Trophoblast cell (in vitro differentiated cells and primary cell): ENCODE data around the gene FLT3.
"Not testable (repeated sequence)": the region's sequence is repeated elsewhere in the genome, so short reads cannot be mapped to it uniquely, and the experiment has no call there.

Experiments used
- DNase-seq, 2 donors: peaks; one replicate each; pipeline ENCODE4 v3.0.0-alpha.2; 2016
- H2AFZ ChIP-seq: 2 replicates; pipeline ENCODE4 v1.6.1; 2013; ENCODE audit warnings: low read length, moderate library complexity, mild to moderate bottlenecking; ENCODE audit not compliant: insufficient read depth, poor library complexity
- H2AK5ac ChIP-seq: 2 replicates; pipeline ENCODE4 v1.6.1; 2013; ENCODE audit warnings: mild to moderate bottlenecking, low read length
- H2BK120ac ChIP-seq: 2 replicates; pipeline ENCODE4 v1.6.1; 2013; ENCODE audit warnings: low read length, mild to moderate bottlenecking, moderate library complexity; ENCODE audit not compliant: insufficient read depth, poor library complexity
- H2BK12ac ChIP-seq: 2 replicates; pipeline ENCODE4 v1.6.1; 2013; ENCODE audit warnings: mild to moderate bottlenecking, low read length, moderate library complexity
- H2BK5ac ChIP-seq: 2 replicates; pipeline ENCODE4 v1.6.1; 2013; ENCODE audit warnings: low read length, low read depth, moderate library complexity, mild to moderate bottlenecking; ENCODE audit not compliant: poor library complexity
- H3K14ac ChIP-seq: 2 replicates; pipeline ENCODE4 v1.6.1; 2013; ENCODE audit warnings: mild to moderate bottlenecking, low read length
- H3K18ac ChIP-seq: 2 replicates; pipeline ENCODE4 v1.6.1; 2013; ENCODE audit warnings: mild to moderate bottlenecking, low read length
- H3K23ac ChIP-seq: 2 replicates; pipeline ENCODE4 v1.6.1; 2013; ENCODE audit warnings: low read length
- H3K27ac ChIP-seq: 2 replicates; pipeline ENCODE4 v1.5.1; 2013; ENCODE audit warnings: low read depth, mild to moderate bottlenecking, inconsistent platforms, low read length, moderate library complexity
- H3K27me3 ChIP-seq: 2 replicates; pipeline ENCODE4 v1.6.1; 2013; ENCODE audit warnings: inconsistent platforms, mild to moderate bottlenecking, low read length, moderate library complexity; ENCODE audit not compliant: insufficient read depth
- H3K36me3 ChIP-seq, 2 experiments: 1 replicate in 1 of 2; 2 replicates in 1 of 2; pipeline ENCODE4 v1.6.1; 2013; ENCODE audit warnings: low read length in 2 of 2, mild to moderate bottlenecking in 2 of 2, moderate library complexity in 1 of 2; ENCODE audit not compliant: insufficient read depth in 2 of 2, control insufficient read depth in 1 of 2
- H3K4ac ChIP-seq: 2 replicates; pipeline ENCODE4 v1.6.1; 2013; ENCODE audit warnings: low read depth, mild to moderate bottlenecking, low read length, moderate library complexity
- H3K4me1 ChIP-seq, 2 experiments: 1 replicate in 1 of 2; 2 replicates in 1 of 2; pipeline ENCODE4 v1.6.1; 2013; ENCODE audit warnings: low read length in 2 of 2, mild to moderate bottlenecking in 2 of 2, moderate library complexity in 1 of 2; ENCODE audit not compliant: insufficient read depth in 2 of 2, control insufficient read depth in 1 of 2
- H3K4me2 ChIP-seq: 2 replicates; pipeline ENCODE4 v1.6.1; 2013; ENCODE audit warnings: inconsistent platforms, mild to moderate bottlenecking, low read length, moderate library complexity
- H3K4me3 ChIP-seq: 2 replicates; pipeline ENCODE4 v1.5.1; 2013; ENCODE audit warnings: mild to moderate bottlenecking, low read depth, low read length, inconsistent platforms
- H3K79me1 ChIP-seq: one replicate; pipeline ENCODE4 v1.6.1; 2013; ENCODE audit warnings: low read length
- H3K79me2 ChIP-seq: 2 replicates; pipeline ENCODE4 v1.6.1; 2013; ENCODE audit warnings: low read length, mild to moderate bottlenecking; ENCODE audit not compliant: control insufficient read depth, insufficient read depth, poor library complexity
- H3K9ac ChIP-seq: 2 replicates; pipeline ENCODE4 v1.6.1; 2013; ENCODE audit warnings: mild to moderate bottlenecking, low read length
- H3K9me3 ChIP-seq: 2 replicates; pipeline ENCODE4 v1.6.1; 2013; ENCODE audit warnings: low read depth, mild to moderate bottlenecking, control low read depth, inconsistent platforms, low read length; ENCODE audit not compliant: insufficient read depth
- H4K12ac ChIP-seq: 2 replicates; pipeline ENCODE4 v1.6.1; 2013; ENCODE audit warnings: low read depth, mild to moderate bottlenecking, low read length, moderate library complexity
- H4K8ac ChIP-seq: 2 replicates; pipeline ENCODE4 v1.6.1; 2013; ENCODE audit warnings: low read depth, mild to moderate bottlenecking, low read length, moderate library complexity
- H4K91ac ChIP-seq: one replicate; pipeline ENCODE4 v1.6.1; 2013; ENCODE audit warnings: low read depth, mild to moderate bottlenecking, low read length, moderate library complexity
- WGBS: extraction: QIAGEN DNeasy Blood & Tissue Kit; methylation state at CpG from one replicate; pipeline ENCODE4 v1.1.7; 2013; ENCODE audit warnings: missing lambda C conversion rate; ENCODE audit not compliant: insufficient read length, insufficient coverage; ENCODE audit errors: extremely low coverage; 5-methylcytosine and 5-hydroxymethylcytosine counted together

FLT3 gene

DNA sequence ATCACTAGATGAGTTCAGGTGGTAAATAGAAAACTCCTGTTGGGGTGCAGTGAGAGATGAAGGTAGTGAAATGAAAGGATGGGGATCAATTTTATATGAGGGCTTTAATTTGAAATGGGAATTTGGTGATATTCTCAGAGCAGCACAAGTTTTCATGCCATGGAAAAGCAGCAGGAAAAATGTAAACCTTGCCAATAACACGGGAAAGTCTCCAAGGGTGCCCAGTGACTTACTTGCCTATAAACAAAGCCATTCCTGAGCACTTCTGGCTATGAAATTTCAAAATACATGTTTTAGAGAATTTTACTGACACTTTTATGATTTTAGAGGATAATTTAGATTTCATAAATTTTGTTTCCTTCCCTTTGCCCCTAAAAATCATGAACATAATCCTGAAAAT, 16.4 kb upstream of the FLT3 start:
- no peak overlapping the region for H3K4ac ChIP-seq
- no peak overlapping the region for H4K8ac ChIP-seq
- H2BK5ac ChIP-seq: no peak overlapping the region
- no peak overlapping the region for H3K27ac ChIP-seq
- no peaks in the 10 kb centered on the region for H3K4me1 ChIP-seq
- no peaks in the 10 kb centered on the region for H3K9me3 ChIP-seq
- H2BK12ac ChIP-seq: no peak overlapping the region
- no peak for DNase-seq
- H4K91ac ChIP-seq: no peak overlapping the region
- no peaks in the 10 kb centered on the region for H3K27me3 ChIP-seq
- H2AK5ac ChIP-seq: no peak overlapping the region
- no peak overlapping the region for H2BK120ac ChIP-seq
- H3K79me1 ChIP-seq: no peaks in the 10 kb centered on the region
- no peak overlapping the region for H3K18ac ChIP-seq
- H3K4me2 ChIP-seq: no peak overlapping the region
- no peak overlapping the region for H3K14ac ChIP-seq
- no peaks in the 10 kb centered on the region for H3K79me2 ChIP-seq
- H3K36me3 ChIP-seq: no peaks in the 10 kb centered on the region
- H3K4me3 ChIP-seq: no peak overlapping the region
- H2AFZ ChIP-seq: no peak overlapping the region
- WGBS: no CpG with 5 or more reads among the region's 1 CpG
- H3K23ac ChIP-seq: no peak overlapping the region
- no peak overlapping the region for H3K9ac ChIP-seq
- no peak overlapping the region for H4K12ac ChIP-seq

- no peaks in the 10 kb centered on the region for H3K36me3 ChIP-seq
- no peak overlapping the region for H3K4me2 ChIP-seq
- H4K12ac ChIP-seq: no peak overlapping the region
- no peak overlapping the region for H2AK5ac ChIP-seq
- no peak for DNase-seq
- no peak overlapping the region for H3K23ac ChIP-seq
- H3K9me3 ChIP-seq: no peaks in the 10 kb centered on the region
- H2AFZ ChIP-seq: no peak overlapping the region
- H2BK120ac ChIP-seq: no peak overlapping the region
- no peaks in the 10 kb centered on the region for H3K27me3 ChIP-seq
- no peak overlapping the region for H3K9ac ChIP-seq
- H4K8ac ChIP-seq: no peak overlapping the region
- H2BK12ac ChIP-seq: no peak overlapping the region
- H3K27ac ChIP-seq: no peak overlapping the region
- H3K14ac ChIP-seq: no peak overlapping the region
- no peaks in the 10 kb centered on the region for H3K79me2 ChIP-seq
- H3K79me1 ChIP-seq: no peaks in the 10 kb centered on the region
- no peak overlapping the region for H2BK5ac ChIP-seq
- WGBS: no CpG with 5 or more reads among the region's 3 CpGs
- no peak overlapping the region for H3K4me3 ChIP-seq
- no peak overlapping the region for H3K4ac ChIP-seq
- H3K4me1 ChIP-seq: no peaks in the 10 kb centered on the region
- H3K18ac ChIP-seq: no peak overlapping the region
- H4K91ac ChIP-seq: no peak overlapping the region
Measured at GRCh38 chr13:28110414-28110813, 10.0 kb upstream of the FLT3 start.

- H3K9me3 ChIP-seq: no peaks in the 10 kb centered on the region
- no peak overlapping the region for H2BK5ac ChIP-seq
- no peaks in the 10 kb centered on the region for H3K79me1 ChIP-seq
- H3K23ac ChIP-seq: no peak overlapping the region
- H2AFZ ChIP-seq: no peak overlapping the region
- H3K27ac ChIP-seq: no peak overlapping the region
- H3K4me1 ChIP-seq: no peaks in the 10 kb centered on the region
- H3K14ac ChIP-seq: no peak overlapping the region
- no peak overlapping the region for H2BK12ac ChIP-seq
- no peak overlapping the region for H2BK120ac ChIP-seq
- H4K12ac ChIP-seq: no peak overlapping the region
- peaks cover 3% of the 10 kb centered on the region for H3K27me3 ChIP-seq
- no peak overlapping the region for H3K4me2 ChIP-seq
- no peak for DNase-seq
- no peak overlapping the region for H3K4me3 ChIP-seq
- no peaks in the 10 kb centered on the region for H3K79me2 ChIP-seq
- no peak overlapping the region for H2AK5ac ChIP-seq
- WGBS: 100% methylated on average over 1 of the region's 1 CpG
- H3K36me3 ChIP-seq: no peaks in the 10 kb centered on the region
- H4K91ac ChIP-seq: no peak overlapping the region
- H3K9ac ChIP-seq: no peak overlapping the region
- no peak overlapping the region for H3K4ac ChIP-seq
- H4K8ac ChIP-seq: no peak overlapping the region
- H3K18ac ChIP-seq: no peak overlapping the region
Measured at GRCh38 chr13:28106976-28107375, 6.6 kb upstream of the FLT3 start.

GRCh38 chr13:28101886-28102285, 1.5 kb upstream of the FLT3 start:
- H4K8ac ChIP-seq, H2AFZ ChIP-seq, H3K27ac ChIP-seq, H3K18ac ChIP-seq, H3K4me3 ChIP-seq, H2BK120ac ChIP-seq, H3K9me3 ChIP-seq, H4K91ac ChIP-seq, H3K79me1 ChIP-seq, H2BK12ac ChIP-seq, H3K4me2 ChIP-seq, H3K14ac ChIP-seq, H3K9ac ChIP-seq, H2BK5ac ChIP-seq, H3K23ac ChIP-seq, H3K36me3 ChIP-seq, H3K4ac ChIP-seq, H3K79me2 ChIP-seq, H2AK5ac ChIP-seq, DNase-seq, H4K12ac ChIP-seq: not testable (repeated sequence)
- Histone ChIP-seq H3K4me1 (peaks cover 8 to 11% of the 10 kb centered on the region in 2 experiments), H3K27me3 (peaks cover 28% of the 10 kb centered on the region)
- WGBS: no CpG with 5 or more reads among the region's 4 CpGs
